HG02870 (cell line): ENCODE results near the gene SLC44A1.

Source experiments
- ATAC-seq: cut with Tn5 transposase; IDR thresholded peaks from one replicate; pipeline ENCODE4 v1.9.1; 2021; ENCODE audit warnings: mild to moderate bottlenecking, moderate library complexity; ENCODE audit not compliant: unreplicated experiment

Gene SLC44A1

DNA sequence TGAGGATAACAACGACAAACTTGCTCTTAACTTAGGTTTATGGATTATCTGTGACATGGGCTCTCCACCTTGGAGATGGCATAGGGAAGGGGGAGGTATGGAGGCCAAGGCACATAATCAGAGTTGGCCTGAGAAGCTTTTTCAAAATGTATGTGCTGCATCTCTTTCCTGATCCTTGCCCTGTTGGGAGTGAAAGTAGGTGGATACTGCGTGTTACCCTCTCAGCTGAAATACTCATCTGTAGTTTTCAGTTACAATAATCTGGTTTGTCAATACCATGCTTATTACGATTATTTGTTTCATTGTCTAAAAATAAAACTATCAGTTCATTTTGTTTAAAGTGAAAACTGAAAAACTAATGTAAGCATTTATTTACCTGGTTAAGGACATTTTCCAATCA lies 86.7 kb downstream of the SLC44A1 start:
- no peak for ATAC-seq

DNA sequence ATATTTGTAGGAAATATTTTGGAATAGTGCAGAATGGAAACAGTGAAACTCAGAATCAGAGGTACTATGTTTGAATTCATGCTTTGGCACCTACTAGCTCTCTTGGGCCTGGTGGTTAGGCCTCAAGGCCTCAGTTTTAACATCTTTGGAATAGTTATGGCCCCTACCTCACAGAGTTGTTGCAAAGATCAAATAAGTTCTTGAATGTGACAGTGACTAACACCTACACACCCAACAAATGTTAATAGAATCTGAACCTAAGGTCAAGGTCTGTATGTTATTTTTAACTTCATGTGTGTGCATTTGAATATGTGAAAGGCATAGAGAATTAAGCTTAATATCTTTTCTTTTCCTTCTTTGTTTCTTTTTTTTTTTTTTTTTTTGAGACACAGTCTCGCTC lies 87.3 kb downstream of the SLC44A1 start:
- ATAC-seq = no peak

DNA sequence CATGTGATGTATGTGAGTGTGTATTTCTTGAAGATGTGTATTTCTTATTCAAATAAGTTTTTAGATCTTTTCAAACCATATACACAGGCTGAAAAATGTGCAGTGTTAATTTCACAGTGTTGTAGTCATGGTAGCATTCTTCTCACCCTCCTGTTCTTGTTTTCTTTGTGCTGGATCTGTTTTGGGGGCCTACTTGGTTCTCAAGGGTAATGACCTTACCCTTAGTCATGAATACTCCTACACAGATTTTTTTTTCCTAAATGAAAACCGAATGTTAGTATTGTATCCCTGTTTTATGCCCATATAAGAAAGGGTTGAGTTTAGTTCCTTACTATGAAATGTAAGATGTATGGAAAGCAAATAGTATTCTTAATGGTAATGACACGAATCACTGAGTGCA lies 88.0 kb downstream of the SLC44A1 start:
- no peak for ATAC-seq

DNA sequence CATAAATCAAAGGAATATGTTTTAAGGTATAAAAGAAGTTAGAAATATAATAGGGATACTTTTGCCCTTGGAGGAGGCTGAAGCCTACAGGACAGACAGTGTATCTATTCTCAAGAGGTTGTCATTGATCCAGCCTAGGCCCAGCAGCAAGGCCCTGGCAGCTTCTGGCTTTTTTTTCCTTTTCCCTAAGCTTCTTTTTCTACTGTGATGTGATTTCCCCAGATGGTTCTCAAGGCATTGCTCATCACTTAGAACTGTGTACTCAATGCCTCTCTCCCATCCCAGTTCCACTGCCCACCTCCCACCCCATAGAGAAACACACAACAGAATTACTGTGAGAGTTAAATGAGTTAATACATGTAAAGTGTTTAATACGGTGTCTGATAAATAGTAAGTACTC lies 88.6 kb downstream of the SLC44A1 start:
- no peak for ATAC-seq

DNA sequence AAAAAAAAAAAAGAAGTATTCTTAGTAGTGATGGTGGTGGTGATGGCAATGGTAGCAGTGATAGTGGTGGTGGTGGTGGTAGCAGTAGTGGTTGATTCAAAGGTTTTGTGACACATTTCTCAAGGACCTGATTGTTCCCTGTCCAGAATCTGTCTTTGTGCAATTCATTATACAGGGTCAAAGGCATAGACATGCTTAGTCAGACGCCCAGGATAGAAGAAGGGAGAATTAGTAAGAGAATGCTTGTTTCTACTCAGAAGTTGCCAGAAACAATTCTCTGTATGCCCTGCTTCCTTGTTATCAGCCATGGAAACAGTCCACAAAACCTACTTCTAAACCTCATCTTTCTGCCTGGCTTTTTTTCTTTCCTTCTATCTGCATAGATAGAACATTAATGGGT lies 89.4 kb downstream of the SLC44A1 start:
- no peak for ATAC-seq

DNA sequence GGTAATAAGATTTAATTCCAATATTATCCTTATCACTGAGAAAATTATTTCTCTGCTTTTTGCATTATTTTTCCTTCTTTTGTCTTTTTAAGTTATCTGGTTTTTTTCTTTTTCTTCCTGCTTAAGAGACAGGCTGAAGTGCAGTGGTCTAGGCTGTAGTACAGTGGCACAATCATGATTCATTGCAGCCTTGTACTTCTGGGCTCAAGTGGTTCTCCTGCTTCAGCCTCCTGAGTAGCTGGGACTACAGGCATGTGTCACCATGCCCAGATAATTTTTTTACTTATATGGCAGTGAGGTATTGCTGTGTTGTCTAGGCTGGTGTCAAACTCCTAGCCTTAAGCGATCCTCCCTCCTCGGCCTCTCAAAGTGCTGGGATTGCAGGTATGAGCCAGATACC lies 93.9 kb downstream of the SLC44A1 start:
- no peak for ATAC-seq

DNA sequence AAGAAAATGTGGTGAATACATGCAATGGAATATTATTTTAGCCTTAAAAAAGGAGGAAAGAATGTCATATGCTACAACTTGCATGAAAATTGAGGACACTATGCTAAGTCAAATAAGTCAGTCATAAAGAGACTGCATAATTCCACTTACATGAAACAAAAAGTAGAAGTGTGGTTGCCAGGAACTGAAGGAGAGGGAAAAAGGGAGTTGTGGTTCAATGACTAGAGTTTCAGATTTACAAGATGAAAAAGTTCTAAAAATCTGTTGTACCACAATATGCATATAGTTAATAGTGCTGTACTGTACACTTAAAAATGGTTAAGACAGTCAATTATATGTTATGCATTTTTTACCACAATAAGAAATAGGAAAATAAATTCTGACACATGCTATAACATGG lies 95.4 kb downstream of the SLC44A1 start:
- no peak for ATAC-seq

DNA sequence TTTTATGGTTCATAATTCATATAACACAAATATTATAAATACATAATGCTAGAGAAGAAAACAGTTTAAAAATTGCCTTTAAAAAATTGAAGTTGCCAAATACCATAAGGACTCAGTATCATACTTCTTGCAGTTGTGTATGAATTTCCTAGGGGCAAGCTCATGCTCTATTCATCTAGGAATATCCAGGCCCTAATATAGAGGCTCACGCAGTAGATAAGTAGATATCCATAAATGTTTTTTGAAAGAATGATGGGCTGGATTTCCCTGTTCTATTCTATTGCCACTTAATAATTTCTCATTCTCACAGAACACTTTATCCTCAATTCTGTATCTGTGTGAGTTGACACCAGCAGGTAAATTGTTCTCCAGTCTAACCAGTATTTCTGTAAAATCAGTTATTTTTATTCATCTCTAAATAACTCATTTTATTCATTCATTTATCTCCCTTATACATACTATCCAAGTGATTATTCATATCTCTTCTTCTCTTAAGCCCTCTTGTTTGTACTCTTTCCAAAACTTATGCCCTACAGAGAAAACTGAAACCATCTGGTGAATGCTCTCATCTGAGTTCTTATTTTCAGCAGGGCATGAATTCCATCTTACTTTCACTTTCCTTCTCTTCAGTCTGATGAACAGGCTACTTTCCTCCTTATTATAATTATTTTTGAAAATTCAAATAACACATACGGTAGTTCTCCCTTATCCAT lies 97.1 kb downstream of the SLC44A1 start:
- ATAC-seq = peak; percentile 55

DNA sequence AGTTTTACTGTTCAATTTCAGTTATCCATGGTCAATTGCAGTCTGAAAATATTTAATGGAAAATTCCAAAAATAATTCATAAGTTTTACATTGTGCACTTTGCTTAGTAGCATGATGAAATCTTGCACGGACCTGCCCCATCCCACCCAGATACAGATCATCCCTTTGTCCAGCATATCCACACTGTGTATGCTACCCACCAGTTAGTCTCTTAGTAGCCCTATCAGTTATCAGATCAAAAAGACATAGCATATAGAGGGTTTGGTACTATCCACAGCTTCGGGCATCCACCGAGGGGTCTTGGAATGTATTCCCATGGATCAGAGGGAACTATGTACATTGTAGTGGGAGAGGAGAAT lies 97.7 kb downstream of the SLC44A1 start:
- ATAC-seq = no peak

DNA sequence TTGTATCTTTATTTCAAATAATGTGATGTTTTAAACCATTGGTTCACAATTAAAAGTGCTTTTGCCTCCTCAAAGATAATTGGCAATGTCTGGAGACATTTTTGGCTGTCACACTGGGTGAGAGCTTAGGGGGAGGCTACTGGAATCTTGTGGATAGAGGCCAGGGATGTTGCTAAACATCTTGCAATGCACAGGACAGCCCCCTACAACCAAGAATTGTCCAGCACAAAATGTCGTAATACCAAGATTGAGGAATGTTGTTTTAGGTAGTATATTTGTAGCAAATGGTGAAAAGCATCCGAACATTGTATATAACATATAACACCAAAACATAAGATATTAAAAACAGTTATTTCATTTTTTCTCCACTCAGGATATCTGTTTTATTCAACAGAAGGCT lies 99.8 kb downstream of the SLC44A1 start:
- ATAC-seq = no peak

DNA sequence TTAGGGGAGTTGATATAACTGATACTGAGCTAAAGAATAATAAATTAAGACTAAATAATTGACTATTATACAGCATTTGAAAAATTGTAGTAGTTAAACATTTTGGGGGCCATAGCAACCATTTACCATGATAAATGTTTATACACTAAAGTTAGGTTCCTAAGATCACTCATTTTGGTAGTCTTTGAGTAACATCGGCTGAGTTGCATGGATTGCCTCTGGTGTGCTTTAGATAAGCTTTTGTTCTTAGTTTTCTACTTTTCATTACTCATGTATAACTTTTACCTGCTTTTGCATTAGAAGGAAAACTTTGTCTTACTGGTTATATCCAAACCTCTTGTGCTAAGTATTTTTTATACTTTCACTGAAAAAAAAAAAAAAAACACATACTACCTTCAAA lies 101.2 kb downstream of the SLC44A1 start:
- ATAC-seq = no peak

DNA sequence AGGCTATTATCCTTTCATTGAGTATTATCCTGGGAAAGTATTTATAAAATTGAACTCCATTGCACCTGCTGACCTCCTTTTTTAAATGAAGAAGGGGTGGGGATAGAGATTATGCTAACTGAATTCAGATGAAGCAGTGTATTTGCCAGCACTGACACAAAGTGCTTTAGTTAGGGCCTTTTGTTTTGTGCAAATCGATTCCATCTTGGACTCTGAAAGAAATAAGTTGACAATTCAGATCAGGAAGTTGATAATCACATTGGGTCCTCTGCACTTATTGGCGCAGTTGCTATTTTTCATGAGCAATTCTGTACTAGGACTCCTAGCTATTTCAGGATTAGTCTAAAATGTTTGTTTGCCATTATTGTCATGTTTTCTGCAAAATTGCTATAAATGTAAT lies 101.8 kb downstream of the SLC44A1 start:
- ATAC-seq = no peak

DNA sequence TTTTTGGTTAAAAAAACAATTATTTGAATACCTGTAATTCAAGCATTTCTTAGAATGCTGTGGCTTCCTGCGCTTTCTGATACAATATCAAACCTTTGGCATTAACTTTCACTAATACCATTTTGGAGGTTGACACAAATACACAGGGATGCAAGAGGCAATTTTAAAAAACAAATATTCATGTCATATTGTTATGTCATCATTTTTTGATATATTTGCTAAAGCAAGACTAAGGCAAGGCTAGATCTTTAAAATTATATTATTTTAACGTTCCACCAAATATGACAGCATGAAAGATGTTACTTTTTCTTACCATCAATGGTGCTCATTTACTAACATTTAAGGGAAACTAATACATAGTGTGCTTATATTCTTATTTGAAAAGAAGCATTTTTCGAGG lies 110.0 kb downstream of the SLC44A1 start:
- no peak for ATAC-seq

DNA sequence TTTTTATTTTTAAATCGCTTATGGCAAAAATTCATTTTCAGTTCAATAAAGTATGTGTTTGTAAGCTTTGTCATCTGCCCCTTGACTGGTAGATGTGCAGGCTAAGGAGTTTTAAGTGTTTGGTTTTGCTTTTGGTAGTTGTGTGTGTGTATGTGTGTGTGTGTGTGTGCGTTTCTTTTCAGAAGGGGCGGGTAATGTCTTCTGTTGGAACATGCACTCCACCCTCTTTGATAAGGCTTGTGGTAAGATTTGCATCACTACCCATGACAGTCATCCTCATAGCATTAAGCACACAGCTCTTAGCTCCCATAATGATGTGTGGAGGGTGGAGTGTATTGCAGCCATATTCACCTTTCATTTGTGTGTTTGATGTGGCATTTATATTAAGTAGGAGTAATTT lies 111.3 kb downstream of the SLC44A1 start:
- ATAC-seq = peak; percentile 45

DNA sequence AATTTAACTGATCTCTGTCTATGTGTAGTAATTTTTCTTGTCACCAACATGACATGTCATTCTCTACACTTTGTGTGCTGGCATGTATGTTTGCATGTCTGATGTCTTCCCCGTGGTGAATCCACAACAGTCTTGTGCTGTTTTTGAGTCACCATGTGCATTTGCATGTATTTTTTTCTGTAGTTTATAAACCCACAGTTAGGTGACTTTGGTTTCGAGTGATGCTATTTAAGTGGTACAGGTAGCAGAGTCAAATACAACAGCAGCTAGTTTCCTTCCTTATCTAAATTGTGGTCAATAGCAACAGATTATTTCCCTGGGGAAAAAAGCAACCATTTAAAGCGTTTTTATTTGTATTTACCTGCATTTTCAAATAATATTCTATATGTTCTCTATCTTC lies 113.5 kb downstream of the SLC44A1 start:
- ATAC-seq = peak; percentile 85

DNA sequence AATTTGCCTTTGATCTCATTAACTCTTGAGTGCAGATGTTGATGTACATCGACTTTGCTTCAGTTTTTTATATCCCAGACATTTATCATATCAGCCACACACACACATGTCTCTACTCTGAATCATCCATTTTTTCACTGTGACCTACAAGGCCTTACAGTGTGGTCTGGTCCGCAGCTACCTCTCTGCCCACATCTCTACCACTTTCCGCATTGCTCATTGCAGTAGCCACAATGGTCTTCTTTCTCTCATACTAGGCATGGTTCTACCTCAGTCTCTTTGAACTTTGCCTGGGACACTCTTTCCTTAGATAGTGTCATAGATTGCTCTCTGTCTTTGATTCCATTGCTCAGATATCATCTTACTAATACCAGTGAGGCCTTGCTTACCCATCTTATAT lies 115.4 kb downstream of the SLC44A1 start:
- ATAC-seq = peak; percentile 55

DNA sequence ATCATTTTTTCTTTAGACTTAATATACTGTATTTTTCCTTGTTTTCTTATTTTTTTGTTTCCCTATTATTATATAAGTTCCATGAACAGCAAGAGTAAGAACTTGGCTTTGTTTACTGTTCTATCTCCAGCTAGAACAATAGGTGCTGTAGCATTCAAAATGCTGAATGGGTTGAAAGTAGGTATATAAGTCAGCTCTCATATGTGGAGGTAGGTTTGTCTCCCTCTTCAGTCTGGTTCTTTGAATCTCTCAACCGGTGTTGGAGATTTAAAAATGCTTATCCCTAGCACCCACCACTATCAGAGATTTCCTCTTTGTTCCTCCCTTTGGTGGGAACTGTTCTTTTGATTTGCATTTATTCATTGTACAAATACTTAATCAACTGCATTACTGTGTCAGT lies 115.9 kb downstream of the SLC44A1 start:
- no peak for ATAC-seq

DNA sequence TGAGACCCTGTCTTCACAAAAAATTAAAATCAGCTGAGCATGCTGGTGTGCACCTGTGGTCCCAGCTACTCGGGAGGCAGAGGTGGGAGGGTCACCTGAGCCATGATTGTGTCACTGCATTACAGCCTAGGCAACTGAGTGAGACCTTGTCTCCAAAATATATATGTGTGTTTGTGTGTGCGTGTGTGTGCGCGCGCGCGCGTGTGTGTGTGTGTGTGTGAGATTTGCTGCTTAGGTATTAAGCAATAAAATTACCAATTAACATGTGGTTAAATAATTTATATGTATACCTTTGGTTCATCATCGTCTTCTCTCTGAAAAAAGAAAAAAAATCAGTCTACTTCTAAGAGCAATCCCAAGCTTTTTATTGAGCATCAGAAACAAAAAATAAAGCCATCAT lies 117.4 kb downstream of the SLC44A1 start:
- no peak for ATAC-seq

DNA sequence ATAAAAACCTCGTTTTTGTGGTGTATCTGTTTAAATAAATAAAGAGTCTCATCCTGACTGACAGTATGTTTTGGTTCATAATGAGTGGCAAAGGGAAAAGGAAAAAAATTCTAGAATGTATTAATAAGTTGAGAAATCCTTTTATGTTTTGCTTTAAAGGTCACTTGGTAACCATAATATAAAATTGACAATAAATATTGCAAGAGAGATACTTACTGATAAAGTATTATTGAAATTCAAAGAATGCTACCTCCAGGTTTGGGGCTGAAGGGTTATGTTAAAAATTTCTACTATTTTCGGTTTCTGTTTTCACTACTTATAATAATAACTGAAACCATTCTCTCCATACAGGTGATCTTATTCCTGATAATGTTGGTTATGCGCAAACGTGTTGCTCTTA lies 118.0 kb downstream of the SLC44A1 start:
- no peak for ATAC-seq

DNA sequence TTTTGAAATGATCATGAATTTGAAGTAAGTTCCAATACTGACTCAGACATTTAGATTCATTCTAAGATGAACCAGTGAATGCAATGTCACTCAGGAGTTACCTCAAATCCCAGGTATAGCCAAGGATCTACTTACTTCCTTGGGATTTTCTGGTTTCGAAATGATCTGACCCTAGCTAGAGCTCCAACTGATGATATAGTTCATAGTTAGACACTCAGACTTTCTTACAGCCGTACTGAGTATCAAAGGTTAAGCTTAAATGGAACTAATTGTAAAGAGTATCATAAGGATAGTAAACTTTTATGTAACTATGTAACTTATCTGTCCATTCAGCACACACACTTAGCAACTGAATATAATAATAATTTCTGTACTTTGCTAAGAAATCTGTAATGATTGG lies 119.4 kb downstream of the SLC44A1 start:
- ATAC-seq = no peak

DNA sequence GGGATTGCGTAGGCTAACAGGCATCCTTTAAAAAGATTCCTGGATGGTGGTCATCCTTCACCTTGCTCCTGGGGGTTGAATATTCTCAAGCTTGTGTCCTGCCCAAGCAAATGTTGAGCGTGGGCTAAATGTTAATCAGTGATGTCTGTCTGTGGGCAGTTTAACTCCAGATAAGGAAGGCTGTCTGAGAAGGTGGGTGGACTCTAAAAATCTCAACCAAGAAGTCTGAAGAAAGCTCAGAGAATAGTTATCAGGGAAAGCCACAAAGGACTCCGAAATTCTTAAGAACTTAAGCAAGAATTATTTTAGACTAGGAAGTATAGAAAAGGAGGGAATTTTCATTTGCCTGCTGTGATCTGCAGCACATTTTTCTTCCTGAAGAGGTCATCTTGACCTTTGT lies 125.5 kb downstream of the SLC44A1 start:
- ATAC-seq = no peak

DNA sequence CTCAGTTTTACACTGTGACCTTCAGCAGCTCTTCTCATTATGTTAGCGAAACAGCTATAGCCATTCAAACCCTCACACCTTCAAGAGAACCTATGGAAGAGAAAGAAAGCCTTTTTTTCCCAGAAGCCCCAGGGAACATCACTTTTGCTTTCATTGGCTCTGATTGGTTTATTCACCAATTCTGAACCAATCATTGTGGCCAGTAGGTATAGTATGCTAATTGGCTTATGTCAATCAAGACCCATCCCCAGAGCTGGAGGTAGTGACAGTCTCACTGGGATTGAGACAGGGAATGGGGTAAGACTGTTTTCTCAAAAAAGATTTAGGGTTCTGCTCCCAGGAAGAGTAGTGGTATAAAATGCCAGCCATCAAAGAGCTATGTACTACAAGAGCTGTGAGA lies 129.3 kb downstream of the SLC44A1 start:
- no peak for ATAC-seq

DNA sequence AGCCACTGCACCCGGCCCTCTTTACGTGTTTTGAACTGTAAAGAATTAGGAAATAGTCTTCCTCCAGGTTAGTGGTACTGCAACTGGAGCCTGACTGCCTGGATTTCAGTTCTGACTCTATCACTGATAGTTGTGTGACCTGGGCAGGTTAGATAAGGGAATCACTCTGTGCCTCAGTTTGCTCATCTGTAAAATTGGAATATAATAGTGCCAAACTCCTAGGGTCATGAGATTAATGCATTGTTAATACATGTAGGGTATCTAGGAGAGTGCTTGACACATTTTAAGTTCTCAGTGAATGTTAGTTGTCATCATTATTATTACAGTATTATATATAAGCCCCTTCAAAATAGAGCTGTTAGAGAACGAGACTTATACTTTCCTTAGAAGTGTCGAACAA lies 130.9 kb downstream of the SLC44A1 start:
- no peak for ATAC-seq

DNA sequence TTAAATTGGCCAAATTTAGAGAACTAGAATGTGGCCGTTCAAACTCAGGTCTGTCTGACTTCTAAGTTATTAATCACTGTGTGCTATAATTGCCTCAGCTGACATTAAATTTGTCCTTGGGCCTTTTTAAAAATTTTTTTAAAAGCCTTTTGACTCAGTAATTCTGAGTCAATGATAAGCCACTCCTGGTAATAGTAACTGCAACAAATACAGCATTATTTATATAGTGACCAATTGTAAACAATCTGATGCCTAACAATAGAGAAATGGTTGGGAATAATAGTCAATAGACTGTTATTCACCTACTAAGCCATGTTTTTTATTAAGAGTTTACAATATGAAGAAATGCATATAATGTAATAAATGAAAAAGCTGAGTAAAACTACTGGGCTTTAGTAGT lies 132.4 kb downstream of the SLC44A1 start:
- ATAC-seq = no peak
